Lower leg skin (tissue), 4 donors: ENCODE results near the gene TMEM130. TPM values are rescaled to one million over a fixed set of nuclear protein-coding genes. Genes with fewer than 3 reads are reported as not detected.

Experiments
- DNase-seq, 2 donors: peaks; one replicate each; pipeline ENCODE4 v3.0.0-alpha.2; 2019; ENCODE audit warnings: low spot score in 2 of 2
- H3K4me3 ChIP-seq: fragments of 200-600 bp; sonication (generic); 2 replicates; pipeline ENCODE4 v1.5.1; 2017; ENCODE audit warnings: mild to moderate bottlenecking, low read depth; ENCODE audit not compliant: poor library complexity, severe bottlenecking
- CTCF ChIP-seq, 3 donors: fragments of 450-650 bp; IDR thresholded peaks; one replicate each; pipeline ENCODE4 v1.5.1; 2016; ENCODE audit warnings: antibody characterized with exemption in 3 of 3, mild to moderate bottlenecking in 3 of 3, moderate library complexity in 2 of 3
- POLR2A ChIP-seq, 2 donors: fragments of 450-650 bp; IDR thresholded peaks; one replicate each; pipeline ENCODE4 v1.6.1; 2016 to 2017; ENCODE audit warnings: antibody characterized with exemption in 2 of 2, mild to moderate bottlenecking in 1 of 2, moderate library complexity in 1 of 2
- WGBS, 2 donors: methylation state at CpG; one replicate each; pipeline ENCODE4 v1.1.5; 2018; 5-methylcytosine and 5-hydroxymethylcytosine counted together
- intact Hi-C: fragments of 100-400 bp; cut with DNase I; formaldehyde crosslinking; loops from one replicate; pipeline ENCODE4 v1.15.0; 2023; ENCODE audit warnings: low total_unique reads
- total RNA-seq, 4 donors: library from RNA; depleted of rRNA; stranded (reverse); fragments of >200 nt; gene quantifications; one replicate each; pipeline ENCODE4 v1.1.0, GENCODE V29; 2016

The TMEM130 gene
- total RNA-seq, 4 donors from 2014 or later, result 0.10 to 3.4 TPM; not detected in 2

- no peak for DNase-seq
- H3K4me3 ChIP-seq, result no peak overlapping the region
- WGBS, 2 donors, result 27 to 31% methylated on average over 10 of the region's 10 CpGs
- intact Hi-C loops, result loop anchor here (5.0 kb wide), 1 partner anchor 400 kb away; no protein-coding TSS in a partner anchor
- TF ChIP-seq CTCF (IDR thresholded peaks at IDR 0.05) (no peak), POLR2A (IDR thresholded peaks at IDR 0.05) (no peak)
Measured at GRCh38 chr7:98836811-98837629, 32.8 kb downstream of the TMEM130 start.

GRCh38 chr7:98834949-98835348 lies 34.9 kb downstream of the TMEM130 start:
- no peak overlapping the region for H3K4me3 ChIP-seq
- 61 to 74% methylated on average over 8 of the region's 8 CpGs for WGBS, 2 donors
- intact Hi-C loops, result loop anchor here (5.0 kb wide), 1 partner anchor 398 kb away; no protein-coding TSS in a partner anchor
- no peak for DNase-seq
- no peak for TF ChIP-seq CTCF (IDR thresholded peaks at IDR 0.05)

GRCh38 chr7:98833022-98833421 lies 36.8 kb downstream of the TMEM130 start:
- intact Hi-C loops, result no loop called here
- no peak for TF ChIP-seq POLR2A (IDR thresholded peaks at IDR 0.05)
- no peak overlapping the region for H3K4me3 ChIP-seq
- DNase-seq, result no peak
- WGBS, 2 donors, result 85 to 87% methylated on average over 2 of the region's 2 CpGs

GRCh38 chr7:98831641-98832221 lies 38.1 kb downstream of the TMEM130 start:
- H3K4me3 ChIP-seq, result no peak overlapping the region
- WGBS, 2 donors, result 79 to 86% methylated on average over 8 of the region's 8 CpGs
- TF ChIP-seq CTCF (IDR thresholded peaks at IDR 0.05), result no peak
- no peak for TF ChIP-seq POLR2A (IDR thresholded peaks at IDR 0.05)
- intact Hi-C loops, result no loop called here
- DNase-seq, result no peak

GRCh38 chr7:98830972-98831548 lies 38.8 kb downstream of the TMEM130 start:
- WGBS, 2 donors, result 82 to 84% methylated on average over 2 of the region's 2 CpGs
- H3K4me3 ChIP-seq, result no peak overlapping the region
- intact Hi-C loops, result no loop called here
- no peak for TF ChIP-seq CTCF (IDR thresholded peaks at IDR 0.05)
- no peak for TF ChIP-seq POLR2A (IDR thresholded peaks at IDR 0.05)
- no peak for DNase-seq

- TF ChIP-seq POLR2A (IDR thresholded peaks at IDR 0.05) (no peak), CTCF (IDR thresholded peaks at IDR 0.05) (no peak)
- DNase-seq, result no peak
- 93 to 97% methylated on average over 8 of the region's 8 CpGs for WGBS, 2 donors
- no peak overlapping the region for H3K4me3 ChIP-seq
- intact Hi-C loops, result no loop called here
Measured at GRCh38 chr7:98828368-98828767, 41.4 kb downstream of the TMEM130 start.
